NB4 (cell line): ENCODE measurements around the gene ZNF454.

Experiments used
- CTCF ChIP-seq: IDR thresholded peaks from one replicate; pipeline ENCODE4 v1.5.1; 2012; ENCODE audit warnings: low read depth, low read length
- POLR2A ChIP-seq: IDR thresholded peaks from 2 replicates; pipeline ENCODE4 v1.6.1; 2011; ENCODE audit warnings: mild to moderate bottlenecking; ENCODE audit not compliant: insufficient read length; ENCODE audit errors: extremely low read depth

- TF ChIP-seq CTCF: no peak
- no peak for TF ChIP-seq POLR2A
Observed at GRCh38 chr5:178991190-178992145, 50.5 kb downstream of the ZNF454 start.
